GM12873 (cell line): ENCODE measurements around the gene SIK1.

Source experiments
- TF ChIP-seq, protein P1 (sequence below): IDR thresholded peaks from 2 replicates; pipeline ENCODE4 v1.5.1; 2012; ENCODE audit warnings: low read depth, mild to moderate bottlenecking, moderate library complexity, low read length, control low read depth; ENCODE audit not compliant: insufficient read depth; ENCODE audit errors: missing control alignments

The SIK1 gene

DNA sequence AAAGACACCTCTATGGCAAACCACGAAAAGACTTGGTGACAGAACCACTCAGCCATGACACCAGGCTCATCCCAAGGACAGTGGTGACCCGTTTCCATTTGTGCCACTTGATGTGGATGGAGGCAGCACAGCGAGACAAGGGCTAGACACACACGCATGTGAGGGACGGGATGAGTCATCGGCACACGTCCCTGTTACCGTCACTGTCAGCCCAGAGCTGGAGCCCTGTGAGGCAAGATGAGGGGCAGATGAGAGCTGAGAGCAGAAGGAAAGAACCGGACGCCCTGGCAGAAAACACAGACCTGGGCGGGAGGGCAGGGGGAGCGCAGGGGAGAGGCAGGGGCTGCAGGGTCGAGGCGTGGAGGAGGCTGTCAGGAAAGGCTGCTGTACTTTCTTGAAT is 57.8 kb downstream of the SIK1 start:
- TF ChIP-seq, protein P1, sequence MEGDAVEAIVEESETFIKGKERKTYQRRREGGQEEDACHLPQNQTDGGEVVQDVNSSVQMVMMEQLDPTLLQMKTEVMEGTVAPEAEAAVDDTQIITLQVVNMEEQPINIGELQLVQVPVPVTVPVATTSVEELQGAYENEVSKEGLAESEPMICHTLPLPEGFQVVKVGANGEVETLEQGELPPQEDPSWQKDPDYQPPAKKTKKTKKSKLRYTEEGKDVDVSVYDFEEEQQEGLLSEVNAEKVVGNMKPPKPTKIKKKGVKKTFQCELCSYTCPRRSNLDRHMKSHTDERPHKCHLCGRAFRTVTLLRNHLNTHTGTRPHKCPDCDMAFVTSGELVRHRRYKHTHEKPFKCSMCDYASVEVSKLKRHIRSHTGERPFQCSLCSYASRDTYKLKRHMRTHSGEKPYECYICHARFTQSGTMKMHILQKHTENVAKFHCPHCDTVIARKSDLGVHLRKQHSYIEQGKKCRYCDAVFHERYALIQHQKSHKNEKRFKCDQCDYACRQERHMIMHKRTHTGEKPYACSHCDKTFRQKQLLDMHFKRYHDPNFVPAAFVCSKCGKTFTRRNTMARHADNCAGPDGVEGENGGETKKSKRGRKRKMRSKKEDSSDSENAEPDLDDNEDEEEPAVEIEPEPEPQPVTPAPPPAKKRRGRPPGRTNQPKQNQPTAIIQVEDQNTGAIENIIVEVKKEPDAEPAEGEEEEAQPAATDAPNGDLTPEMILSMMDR: no peak

DNA sequence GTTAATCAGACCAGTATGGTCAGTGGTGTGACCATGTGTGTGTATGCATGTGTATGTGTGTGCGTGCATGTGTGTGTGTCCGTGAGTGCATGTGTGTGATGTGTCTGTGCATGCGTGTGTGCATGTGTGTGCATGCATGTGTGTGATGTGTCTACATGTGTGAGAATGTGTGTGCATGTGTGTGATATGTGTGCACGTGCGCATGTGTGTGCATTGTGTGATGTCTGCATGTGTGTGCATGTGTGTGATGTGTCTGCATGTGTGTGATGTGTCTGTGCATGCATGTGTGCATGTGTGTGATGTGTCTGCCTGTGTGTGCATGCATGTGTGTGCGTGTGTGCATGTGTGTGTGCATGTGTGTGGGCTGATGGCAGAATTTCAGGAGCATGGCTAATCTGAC is 58.2 kb downstream of the SIK1 start:
- TF ChIP-seq, protein P1: no peak

DNA sequence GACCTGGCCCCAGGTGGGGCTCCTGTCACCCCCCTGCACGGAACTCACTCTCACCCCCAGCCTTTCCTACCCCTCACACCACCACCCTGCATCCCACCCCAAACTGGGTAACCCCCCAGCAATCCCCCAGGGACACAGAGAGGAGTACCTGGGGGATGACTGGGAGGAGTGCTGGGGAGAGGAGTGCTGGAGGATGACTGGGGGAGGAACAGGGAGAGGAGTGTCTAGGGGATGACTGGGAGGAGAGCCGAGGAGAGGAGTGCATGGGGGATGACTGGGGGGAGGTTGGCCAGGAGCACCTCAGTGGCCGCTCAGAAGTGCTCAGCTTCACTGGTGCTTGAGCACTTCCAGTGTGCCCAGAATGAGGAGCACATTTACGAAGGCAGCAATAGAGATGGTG is 59.1 kb downstream of the SIK1 start:
- TF ChIP-seq, protein P1: no peak

DNA sequence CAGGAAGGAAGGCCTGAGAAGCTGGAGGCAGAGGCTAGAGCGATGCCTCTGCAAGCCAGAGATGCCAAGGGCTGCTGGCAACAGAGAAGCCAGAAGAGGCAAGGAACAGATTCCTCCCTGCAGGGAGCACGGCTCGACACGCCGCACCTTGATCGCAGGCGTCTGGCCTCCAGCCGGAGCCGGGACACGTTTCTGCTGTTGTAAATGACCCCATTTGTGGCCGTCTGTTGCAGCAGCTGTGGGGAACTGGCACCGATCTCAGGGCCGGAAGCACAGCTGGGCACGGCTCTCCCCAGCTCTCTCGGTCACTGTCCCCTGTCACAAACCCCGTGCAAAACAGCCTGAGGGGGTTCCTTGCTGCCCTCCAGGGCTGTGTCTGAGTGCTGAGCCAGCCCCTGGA is 59.6 kb downstream of the SIK1 start:
- TF ChIP-seq, protein P1: no peak

DNA sequence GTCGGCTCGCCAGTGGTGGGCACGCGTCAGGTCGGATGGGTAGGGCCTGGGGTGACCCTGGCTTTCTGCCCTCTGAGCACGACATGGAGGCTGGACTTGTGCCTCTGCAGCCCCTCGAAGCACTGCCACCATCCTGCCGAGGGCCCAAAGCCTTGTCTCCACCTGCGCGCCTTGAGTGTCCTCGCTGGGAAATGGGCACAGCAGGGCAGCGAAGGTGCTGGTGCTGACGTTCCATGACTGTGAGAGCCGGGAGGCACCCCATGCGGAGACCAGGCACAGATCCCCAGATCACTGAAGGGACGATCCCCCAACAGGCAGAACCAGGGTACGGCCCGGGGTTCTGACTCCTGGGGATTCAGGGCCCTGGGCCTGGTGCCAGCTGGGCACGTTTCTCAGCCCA is 60.3 kb downstream of the SIK1 start:
- TF ChIP-seq, protein P1: no peak

DNA sequence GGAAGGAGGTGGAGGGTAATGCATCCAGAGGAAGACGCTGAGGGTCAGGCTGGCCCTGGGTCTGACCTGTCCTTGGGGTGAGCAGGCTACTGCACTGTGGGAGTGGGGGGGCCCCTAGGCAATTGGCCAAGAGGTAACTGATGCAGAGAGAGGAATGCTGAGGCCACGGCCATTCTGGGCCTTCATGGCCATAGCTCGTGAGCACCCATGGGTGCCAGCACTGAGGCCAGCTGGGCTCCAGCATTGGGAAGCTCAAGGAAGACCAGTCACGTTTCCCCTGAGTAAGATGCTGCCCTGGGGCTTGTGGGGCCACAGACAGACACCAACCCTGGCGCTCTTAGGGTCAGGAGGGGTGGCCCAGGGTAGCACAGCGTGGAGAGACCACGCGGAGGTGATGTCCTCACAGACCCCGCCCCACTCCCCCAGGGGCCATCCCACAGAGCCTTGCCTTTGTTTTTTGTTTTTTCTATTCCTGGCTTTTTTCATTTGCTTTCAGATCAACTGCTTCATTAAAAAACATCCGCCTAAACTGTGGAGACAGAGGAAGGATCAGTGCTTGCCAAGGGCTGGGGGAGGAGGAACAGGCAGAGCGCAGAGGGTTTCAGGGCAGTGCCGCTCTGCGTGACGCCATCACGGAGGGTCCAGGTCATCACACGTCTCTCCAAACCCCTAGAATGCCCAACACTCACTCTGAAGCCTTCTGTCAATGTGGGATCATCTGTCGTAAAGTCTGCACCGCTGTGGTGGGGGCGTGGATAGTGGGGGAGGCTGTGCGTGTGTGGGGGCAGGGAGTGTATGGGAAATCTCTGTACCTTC is 61.1 kb downstream of the SIK1 start:
- TF ChIP-seq, protein P1: no peak

DNA sequence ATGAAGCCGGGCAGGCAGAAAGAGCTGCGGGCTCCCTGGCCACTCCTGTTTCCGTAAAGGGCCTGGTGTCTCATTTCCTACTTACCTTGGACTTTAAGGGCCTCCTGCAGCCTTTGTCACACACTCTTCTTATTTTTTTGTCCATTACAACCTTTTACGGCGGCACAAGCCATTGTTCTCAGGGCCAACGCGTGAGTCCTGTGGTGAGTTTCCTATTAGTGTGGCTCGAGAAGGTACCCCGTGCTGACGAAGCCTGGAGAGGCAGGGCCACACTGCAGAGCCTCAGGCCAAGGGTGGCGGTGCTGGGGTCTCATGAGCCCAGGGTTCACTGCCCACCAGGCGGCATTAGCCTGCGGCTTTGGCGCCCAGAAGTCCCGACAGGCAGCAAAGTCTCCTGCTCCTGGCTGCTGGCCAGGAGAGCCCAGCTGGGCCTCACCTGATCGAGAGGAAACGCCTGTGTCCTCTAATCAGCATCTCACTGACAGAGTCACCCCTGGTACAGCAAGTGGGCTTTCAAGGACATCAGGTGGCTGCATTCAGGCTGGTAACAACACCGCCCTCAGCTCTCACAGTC is 62.0 kb downstream of the SIK1 start:
- TF ChIP-seq, protein P1: no peak
